GM18907 (cell line): Measurements from ENCODE around the gene GRIK5.
"Not testable (repeated sequence)": the region's sequence is repeated elsewhere in the genome, so short reads cannot be mapped to it uniquely, and the experiment has no call there.

Source experiments
- ATAC-seq: cut with Tn5 transposase; IDR thresholded peaks from one replicate; pipeline ENCODE4 v1.9.1; 2021; ENCODE audit warnings: mild to moderate bottlenecking, moderate library complexity; ENCODE audit not compliant: unreplicated experiment

The GRIK5 gene

DNA sequence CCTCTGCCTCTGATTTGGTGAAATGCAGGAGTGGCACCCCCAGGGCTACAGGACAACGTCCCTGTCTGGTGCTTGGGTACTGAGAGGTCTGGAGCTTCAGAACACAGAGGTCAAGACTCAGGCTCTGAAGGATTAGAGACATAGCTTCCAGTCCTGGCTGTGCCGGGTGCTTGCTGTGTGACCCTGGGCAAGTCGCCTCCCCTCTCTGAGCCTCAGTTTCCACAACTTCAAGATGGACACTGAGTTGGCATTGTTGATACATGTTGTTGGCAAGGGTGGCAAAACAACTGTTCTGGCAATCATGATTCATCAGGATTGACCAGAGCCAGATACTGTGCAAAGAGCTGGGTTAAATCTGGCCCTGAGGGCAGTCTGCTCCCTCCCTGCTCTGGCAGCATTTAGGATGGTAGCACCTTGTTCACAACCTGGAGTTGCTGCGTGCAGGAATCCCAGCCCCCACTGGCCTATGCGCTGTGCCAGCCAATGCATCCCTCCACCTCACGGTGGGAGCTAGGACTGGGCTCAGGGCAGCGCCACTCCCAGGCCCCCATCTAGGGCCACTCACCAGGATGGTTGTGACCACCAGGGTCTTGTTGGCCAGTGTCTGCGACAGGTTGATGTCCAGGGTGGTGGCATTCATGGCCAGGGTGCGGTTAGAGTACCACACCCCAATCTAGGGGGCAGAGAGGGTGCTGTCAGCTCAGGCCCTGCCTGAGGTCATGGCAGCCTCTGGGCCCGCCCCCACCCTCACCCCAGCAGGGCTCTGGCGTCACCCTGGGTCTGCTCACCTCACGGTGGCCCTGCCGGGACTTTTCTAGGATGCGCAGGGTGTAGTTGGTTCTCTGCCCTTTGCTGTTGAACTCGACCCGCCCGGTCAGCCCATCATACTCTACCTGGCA is 16.7 kb downstream of the GRIK5 start:
- ATAC-seq = no peak

- no peak for ATAC-seq
Observed at GRCh38 chr19:42052241-42052863, 17.7 kb downstream of the GRIK5 start.

GRCh38 chr19:42051166-42052115 is 18.6 kb downstream of the GRIK5 start:
- ATAC-seq = no peak

DNA sequence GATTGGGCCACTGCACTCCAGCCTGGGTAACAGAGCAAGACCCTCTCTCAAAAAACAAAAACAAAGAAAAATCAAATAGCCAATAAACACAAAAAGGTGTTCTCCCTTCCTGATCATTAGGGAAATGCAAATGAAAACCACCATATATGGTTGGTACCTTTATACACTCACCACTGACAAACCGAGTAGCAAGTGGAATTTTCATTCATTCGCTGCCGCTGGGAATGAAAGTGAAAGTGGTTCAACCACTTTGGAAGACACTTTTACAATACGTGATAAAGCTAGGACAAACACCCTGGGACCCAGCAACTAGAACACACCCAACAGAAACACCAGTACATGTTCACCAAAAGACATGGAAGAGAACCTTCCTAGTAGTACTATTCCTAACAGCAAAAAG is 21.0 kb downstream of the GRIK5 start:
- no peak for ATAC-seq

- ATAC-seq = no peak
Observed at GRCh38 chr19:42045575-42045974, 24.4 kb downstream of the GRIK5 start.

GRCh38 chr19:42042455-42043170 is 27.4 kb downstream of the GRIK5 start:
- ATAC-seq = no peak

DNA sequence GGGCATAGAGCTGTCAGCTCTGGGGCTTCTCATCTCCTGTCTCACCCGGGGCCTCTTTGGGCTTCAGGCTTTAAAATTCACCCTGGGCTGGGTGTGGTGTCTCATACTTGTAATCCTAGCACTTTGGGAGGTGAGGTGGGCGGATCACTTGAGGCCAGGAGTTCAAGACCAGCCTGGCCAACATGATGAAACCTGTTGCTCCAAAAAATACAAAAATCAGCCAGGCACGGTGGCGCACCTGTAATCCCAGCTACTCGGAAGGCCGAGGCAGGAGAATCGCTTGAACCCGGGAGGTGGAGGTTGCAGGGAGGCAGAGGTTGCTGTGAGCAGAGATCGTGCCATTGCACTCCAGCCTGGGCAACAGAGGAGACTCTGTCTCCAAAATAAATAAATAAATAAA is 29.5 kb downstream of the GRIK5 start:
- ATAC-seq = not testable (repeated sequence)

- ATAC-seq = no peak
Observed at GRCh38 chr19:42040031-42040430, 30.0 kb downstream of the GRIK5 start.

DNA sequence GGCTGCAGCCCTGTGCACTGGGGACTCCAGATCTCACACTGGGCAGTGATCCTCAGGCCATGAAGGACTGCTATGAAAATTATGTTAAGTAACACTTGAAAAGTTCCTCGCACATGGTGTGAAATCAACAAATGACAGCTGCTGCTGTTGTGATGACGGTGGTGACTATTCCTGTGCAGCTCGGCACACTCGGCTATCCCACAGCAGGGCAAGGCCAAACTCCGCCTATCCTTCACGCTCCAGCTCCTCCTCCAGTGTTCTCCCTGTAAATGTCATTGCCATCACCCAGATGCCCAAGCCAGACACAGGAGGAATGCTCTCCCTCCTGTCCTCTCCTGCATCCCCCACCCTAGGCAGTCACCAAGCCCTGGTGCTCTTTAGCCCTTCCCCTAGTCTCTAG is 31.3 kb downstream of the GRIK5 start:
- no peak for ATAC-seq

DNA sequence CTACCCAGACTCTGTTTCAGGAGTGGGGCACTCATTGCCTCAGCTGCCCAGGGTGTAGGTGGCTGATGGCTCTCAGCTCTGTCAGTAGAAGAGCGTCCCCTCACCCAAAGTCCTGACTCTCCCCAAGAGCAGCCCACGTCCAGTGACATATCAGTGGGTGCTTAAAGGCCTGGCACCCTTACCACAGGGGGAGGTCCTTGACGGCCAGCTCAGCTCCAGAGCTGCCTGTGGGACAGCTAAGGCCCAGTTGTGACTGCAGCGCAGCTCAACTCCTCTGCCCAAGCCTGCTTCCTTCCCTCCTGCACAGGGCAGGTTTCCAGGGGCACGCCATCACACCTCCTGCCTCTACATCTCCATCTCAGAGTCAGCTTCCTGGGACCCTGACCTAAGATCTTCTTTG is 32.4 kb downstream of the GRIK5 start:
- no peak for ATAC-seq

DNA sequence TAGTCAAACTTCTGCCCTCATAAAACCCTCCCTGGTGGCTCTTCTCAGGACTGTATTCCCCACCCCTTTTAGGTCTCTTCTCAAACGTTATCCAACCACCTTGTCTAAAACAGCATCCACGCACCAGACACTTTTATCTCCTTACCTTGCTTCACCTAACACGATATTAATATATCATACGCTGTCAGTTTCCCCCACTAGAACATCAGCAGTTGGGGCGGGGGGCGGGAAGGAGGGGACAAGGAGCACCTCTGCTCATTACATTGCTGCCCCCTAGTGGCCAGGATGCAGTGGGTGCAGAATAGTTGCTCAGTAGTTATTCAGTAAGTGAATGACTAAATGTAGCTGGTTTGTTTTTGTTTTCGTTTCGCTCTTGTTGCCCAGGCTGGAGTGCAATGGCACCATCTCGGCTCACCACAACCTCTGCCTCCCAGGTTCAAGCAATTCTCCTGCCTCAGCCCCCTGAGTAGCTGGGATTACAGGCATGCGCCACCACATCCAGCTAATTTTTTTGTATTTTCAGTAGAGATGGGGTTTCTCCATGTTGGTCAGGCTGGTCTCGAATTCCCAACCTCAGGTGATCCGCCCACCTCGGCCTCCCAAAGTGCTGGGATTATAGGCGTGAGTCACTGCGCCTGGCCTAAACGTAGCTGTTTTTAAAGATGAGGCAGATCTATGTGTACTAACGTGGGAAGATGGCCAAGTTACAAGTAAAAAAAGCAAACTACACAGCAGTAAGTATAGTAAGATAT is 35.2 kb downstream of the GRIK5 start:
- not testable (repeated sequence) for ATAC-seq

DNA sequence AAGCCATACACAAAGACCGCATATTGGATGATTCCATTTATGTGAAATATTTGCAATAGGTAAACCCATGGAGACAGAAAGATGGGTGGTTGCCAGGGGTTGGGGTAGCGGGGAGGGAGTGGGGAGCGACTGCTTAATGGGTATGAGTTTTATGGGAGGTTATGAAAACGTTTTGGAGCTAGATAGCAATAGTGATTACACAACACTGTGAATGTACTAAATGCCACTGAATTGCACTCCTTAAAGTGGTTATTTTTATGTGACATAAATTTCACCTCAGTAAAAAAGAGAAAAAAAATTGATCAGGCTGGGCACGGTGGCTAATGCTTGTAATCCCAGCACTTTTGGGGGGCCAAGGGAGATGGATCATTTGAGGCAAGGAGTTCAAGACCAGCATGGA is 36.6 kb downstream of the GRIK5 start:
- no peak for ATAC-seq

DNA sequence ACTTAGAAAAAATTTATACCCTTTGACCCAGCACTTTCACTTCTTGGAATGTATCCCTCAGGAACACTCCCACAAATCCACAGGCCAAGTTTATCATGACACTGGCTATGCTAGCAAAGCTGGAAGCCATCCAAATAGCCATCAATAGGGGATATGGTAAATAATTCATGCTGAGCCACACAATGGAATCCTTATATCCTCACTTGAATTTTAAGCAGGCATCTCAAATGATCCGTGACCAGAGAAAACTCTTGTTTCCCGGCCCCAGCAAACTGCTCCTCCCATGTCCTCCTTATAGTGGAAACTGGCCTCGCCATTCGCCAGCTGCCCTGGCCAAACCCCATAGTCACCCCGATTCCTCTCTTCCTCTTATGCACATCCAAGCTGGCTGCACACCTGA is 37.6 kb downstream of the GRIK5 start:
- ATAC-seq = no peak

DNA sequence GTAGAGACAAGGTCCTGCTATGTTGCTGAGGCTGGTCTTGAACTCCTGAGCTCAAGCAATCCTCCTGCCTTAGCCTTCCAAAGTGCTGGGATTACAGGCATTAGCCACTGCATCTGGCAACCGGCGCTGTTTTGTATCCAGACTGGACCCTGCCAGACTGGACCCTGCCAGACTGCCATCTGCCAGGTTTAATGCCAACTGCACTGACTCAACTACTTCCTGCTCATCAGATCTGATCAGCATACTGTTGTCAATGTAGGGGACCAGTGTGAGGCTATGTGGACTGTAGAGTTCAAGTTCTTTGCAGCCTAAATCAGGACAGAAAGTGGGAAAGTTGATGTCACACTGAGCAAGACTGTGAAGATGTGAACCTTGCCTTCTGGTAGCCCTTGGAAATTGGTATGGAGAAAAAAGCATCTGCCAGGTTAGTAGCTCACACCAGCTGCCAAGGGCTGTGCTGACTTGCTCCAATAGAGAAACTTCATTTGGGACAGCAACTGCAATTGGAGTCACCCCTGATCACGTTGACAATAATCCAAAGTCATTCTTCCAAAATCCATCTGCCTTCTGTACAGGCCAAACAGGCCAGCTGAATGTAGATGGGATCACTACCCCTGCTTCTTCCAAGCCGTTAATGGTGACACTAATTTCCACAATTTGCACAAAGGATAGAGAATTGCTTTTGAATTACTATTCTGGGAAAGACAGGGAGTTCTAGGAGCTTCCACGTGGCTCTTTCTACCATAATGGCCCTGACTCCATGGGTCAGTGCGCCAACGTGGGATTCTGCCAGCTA is 39.2 kb downstream of the GRIK5 start:
- no peak for ATAC-seq

- ATAC-seq = no peak
Observed at GRCh38 chr19:42028304-42029216, 41.4 kb downstream of the GRIK5 start.

DNA sequence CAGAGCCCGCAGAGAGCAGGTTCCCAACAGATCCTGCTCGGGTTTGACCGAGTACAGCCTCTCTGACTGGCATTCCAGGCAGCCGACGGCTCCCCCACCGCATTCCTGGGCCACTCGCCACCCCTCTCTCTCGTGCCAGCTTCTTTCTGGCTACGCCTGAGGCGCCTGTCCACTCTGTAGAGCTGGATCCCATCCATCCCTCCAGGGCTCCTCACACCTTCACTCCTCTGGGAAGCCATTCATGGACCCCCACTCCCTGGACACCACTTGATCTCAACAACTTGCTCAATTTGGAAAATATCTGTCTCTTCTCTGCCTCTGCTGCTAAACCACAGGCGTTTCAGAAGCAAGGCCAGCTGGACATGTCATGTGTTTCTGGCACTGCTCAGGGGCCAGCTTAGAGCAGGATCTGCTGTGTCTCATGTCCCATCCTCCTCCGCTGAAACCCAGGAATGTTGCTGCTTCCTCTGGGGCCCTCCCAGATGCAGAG is 45.3 kb downstream of the GRIK5 start:
- ATAC-seq = no peak

- ATAC-seq = no peak
Observed at GRCh38 chr19:42023943-42024260, 46.1 kb downstream of the GRIK5 start.
